DND-41 (cell line): Measurements from ENCODE around the gene SPCS2.

Experiments
- EZH2 ChIP-seq: IDR thresholded peaks from 3 replicates; pipeline ENCODE4 v1.6.1; 2012; ENCODE audit warnings: borderline replicate concordance, low read depth, mild to moderate bottlenecking, moderate library complexity, low read length, inconsistent platforms; ENCODE audit not compliant: severe bottlenecking
- TF ChIP-seq, protein P1 (sequence below): IDR thresholded peaks from 2 replicates; pipeline ENCODE4 v1.5.1; 2012; ENCODE audit warnings: borderline replicate concordance, low read length, moderate library complexity, mild to moderate bottlenecking; ENCODE audit not compliant: poor library complexity, severe bottlenecking; ENCODE audit errors: extremely low read depth

DNA sequence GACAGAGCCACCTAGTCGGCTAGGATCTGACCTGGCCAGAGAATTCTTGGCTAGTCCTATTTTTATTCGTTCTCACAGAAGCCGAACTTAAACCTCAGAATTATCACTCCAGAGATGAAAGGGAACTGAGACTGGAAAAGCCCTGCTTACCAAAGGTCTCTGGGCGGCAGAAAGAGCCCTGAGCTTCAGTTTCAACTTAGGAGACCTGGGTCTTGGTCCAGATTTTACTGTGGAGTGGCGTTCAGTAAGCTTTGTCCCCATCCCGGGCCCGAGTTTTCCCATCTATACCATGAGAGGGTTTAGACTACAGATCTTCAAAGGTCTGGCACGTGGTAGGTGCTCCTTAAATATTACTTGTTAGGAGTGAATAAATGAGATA is 40.2 kb downstream of the SPCS2 start:
- TF ChIP-seq, protein P1, sequence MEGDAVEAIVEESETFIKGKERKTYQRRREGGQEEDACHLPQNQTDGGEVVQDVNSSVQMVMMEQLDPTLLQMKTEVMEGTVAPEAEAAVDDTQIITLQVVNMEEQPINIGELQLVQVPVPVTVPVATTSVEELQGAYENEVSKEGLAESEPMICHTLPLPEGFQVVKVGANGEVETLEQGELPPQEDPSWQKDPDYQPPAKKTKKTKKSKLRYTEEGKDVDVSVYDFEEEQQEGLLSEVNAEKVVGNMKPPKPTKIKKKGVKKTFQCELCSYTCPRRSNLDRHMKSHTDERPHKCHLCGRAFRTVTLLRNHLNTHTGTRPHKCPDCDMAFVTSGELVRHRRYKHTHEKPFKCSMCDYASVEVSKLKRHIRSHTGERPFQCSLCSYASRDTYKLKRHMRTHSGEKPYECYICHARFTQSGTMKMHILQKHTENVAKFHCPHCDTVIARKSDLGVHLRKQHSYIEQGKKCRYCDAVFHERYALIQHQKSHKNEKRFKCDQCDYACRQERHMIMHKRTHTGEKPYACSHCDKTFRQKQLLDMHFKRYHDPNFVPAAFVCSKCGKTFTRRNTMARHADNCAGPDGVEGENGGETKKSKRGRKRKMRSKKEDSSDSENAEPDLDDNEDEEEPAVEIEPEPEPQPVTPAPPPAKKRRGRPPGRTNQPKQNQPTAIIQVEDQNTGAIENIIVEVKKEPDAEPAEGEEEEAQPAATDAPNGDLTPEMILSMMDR: no peak
- no peak for TF ChIP-seq EZH2
